Occipital lobe (tissue), 2 donors: Measurements from ENCODE around the gene SH2D1A. TPM values are rescaled to one million over a fixed set of nuclear protein-coding genes. Genes with fewer than 3 reads are reported as not detected.
"Not testable (repeated sequence)": the region's sequence is repeated elsewhere in the genome, so short reads cannot be mapped to it uniquely, and the experiment has no call there.

Source experiments
- DNase-seq: peaks from one replicate; lab custom pipeline; 2025; lab: John Stamatoyannopoulos, UW
- total RNA-seq: library from RNA; depleted of rRNA; stranded (reverse); fragments of >200 nt; gene quantifications from one replicate; pipeline ENCODE4 v1.2.3, GENCODE V29; 2014

Gene SH2D1A
- total RNA-seq, 1 donor from 2014 or later = not detected

- DNase-seq = no peak
Observed at GRCh38 chrX:124348885-124349453, 2.6 kb downstream of the SH2D1A start.

- no peak for DNase-seq
Observed at GRCh38 chrX:124354648-124355047, 8.3 kb downstream of the SH2D1A start.

- no peak for DNase-seq
Observed at GRCh38 chrX:124358800-124359383, 12.5 kb downstream of the SH2D1A start.

GRCh38 chrX:124362072-124362471, 15.7 kb downstream of the SH2D1A start:
- DNase-seq = no peak

GRCh38 chrX:124362761-124363160, 16.4 kb downstream of the SH2D1A start:
- no peak for DNase-seq

GRCh38 chrX:124369722-124370121, 23.4 kb downstream of the SH2D1A start:
- DNase-seq = no peak

DNA sequence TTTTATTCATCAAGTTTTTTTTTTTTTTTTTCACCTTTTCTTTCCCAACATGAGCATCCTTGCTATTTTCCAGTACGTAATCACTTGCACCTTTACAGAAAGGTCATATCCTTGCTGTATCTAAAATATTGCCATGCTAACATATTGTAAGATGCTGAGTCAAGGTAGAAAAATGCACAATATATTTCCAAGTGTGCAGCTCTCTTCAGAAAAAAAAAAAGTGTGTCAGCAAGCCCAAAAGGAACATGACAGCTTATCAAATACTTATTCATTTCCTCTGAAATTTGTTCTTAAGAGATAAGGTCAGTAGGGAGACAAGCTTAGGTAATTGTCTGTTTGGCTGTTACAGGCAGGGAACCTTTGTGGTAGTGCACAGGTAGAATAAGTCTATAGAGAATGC, 27.0 kb downstream of the SH2D1A start:
- DNase-seq = no peak

DNA sequence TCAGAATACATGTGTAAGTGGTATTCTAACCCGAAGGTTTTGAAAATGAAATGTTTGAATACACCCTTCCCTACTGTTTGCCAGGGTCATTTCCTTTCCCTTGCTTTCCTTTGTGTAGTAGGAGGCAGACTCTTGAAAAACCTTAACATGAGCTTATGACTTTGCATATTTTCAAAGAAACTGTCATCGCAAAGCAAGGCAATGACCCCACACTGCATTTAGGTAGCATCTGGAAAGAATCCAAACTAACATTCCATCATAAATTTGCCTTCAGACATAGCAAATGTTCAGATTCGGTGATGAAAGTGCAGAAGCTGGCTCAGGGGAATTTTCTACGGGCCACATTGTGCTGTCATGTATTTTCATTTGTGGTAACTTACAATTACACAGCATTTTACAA, 32.3 kb downstream of the SH2D1A start:
- no peak for DNase-seq

GRCh38 chrX:124383354-124383753, 37.0 kb downstream of the SH2D1A start:
- DNase-seq = no peak

DNA sequence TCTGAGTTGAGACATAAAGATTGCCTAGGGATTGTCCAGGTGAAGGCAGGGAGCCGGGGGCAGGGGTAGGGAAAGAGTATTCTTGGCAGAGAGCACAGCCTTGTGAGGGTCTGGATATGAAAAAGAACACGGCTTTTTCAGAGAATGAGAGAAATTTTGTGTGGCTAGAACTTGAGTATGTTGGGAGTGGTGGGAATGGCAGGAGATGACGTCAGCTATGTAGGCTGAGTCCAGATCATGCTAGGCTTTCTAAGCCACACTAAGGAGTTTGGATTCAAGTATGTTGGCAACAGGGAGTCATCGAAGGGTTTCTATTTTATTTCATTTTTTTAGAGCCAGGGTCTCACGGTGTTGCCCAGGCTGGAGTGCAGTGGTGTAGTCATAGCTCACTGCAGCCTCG, 40.0 kb downstream of the SH2D1A start:
- no peak for DNase-seq

GRCh38 chrX:124388562-124388961, 42.2 kb downstream of the SH2D1A start:
- DNase-seq = peak; percentile 0

DNA sequence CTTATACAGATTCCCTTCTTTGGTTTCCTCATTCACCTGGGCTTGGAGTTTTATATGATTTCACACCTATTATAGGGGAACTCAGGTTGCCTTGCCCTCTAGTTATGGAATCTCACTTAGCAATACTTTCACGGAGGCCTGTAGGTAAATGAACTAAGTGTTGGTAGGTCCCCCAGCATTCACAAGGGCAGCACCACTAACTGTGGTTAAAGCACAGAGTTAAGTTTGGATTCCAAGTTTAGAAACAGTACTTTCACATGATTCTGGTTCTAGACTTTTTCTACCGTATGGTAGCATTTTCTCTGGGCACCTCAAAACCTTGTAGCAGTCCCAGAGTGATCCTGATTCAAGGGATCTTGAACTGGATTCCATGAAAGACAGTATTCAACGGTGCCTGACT, 46.4 kb downstream of the SH2D1A start:
- no peak for DNase-seq

- DNase-seq = no peak
Observed at GRCh38 chrX:124393238-124393637, 46.9 kb downstream of the SH2D1A start.

DNA sequence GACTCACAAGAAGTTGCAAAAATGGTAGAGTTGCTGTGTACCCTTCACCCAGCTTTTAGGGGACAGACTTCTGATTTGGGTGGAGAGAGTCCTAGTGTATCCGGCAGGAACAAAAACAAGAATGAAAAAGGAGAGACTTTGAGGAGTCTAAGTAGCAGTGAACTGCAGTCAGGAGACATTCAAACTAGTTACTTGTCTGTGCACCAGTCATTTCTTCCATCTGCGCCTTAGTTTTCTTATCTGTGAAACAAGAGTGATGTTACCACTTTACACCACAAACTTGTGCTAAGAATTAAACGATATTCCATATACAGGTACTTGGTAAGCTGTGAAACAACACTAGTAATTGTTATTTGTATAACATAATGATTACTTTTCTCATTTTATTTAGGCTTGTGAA, 47.3 kb downstream of the SH2D1A start:
- no peak for DNase-seq

GRCh38 chrX:124395145-124395880, 49.0 kb downstream of the SH2D1A start:
- no peak for DNase-seq

DNA sequence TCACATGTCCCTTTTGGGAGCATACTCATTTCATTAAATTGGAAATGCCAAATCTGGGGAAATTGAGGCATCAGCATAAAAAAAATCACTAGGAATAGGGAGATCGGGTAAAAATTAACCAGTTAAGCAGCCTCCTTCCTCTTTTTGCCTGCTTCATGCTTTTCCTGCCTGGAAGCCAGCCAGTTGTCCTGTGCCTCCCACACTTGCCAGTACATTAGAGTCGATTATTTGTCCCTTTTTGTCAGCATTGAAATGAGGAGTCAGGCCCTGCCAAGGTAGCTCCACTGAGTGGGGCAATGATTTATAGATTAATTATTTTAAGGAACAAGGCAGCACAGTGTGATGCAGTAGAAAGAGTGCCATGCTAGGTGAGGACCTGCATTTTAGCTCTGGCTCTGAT, 55.3 kb downstream of the SH2D1A start:
- DNase-seq = no peak

DNA sequence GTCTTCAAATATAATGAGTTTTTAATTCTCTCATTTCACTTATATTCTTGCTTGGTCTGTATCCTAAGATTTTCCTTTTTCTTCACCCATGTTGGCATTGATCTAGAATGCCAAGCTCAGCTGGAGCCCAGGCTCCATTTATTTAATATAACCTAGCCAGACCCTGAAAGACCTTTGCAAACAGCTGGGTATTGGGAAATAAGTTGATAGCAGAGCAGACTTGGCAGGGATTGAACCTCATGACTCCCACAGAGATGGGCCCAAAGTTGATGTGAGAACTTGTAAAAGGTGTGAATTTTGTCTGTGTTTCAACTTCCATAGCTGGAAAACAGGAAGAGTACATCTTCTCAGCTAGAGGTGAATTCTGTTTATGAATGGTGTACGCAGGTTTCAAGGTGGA, 59.5 kb downstream of the SH2D1A start:
- DNase-seq = no peak

- DNase-seq = peak; percentile 8
Observed at GRCh38 chrX:124406294-124407014, 60.1 kb downstream of the SH2D1A start.

GRCh38 chrX:124407226-124407625, 60.9 kb downstream of the SH2D1A start:
- no peak for DNase-seq

- DNase-seq = not testable (repeated sequence)
Observed at GRCh38 chrX:124408380-124408779, 62.0 kb downstream of the SH2D1A start.

- no peak for DNase-seq
Observed at GRCh38 chrX:124413244-124413643, 66.9 kb downstream of the SH2D1A start.

GRCh38 chrX:124414281-124414680, 67.9 kb downstream of the SH2D1A start:
- DNase-seq = no peak
